Astrocyte (in vitro differentiated cells and primary cell): Measurements from ENCODE around the gene SERPINA1. TPM values are rescaled to one million over a fixed set of nuclear protein-coding genes. Genes with fewer than 3 reads are reported as not detected.

Source experiments
- DNase-seq: peaks from one replicate; pipeline ENCODE4 v3.0.0-alpha.2; 2010; ENCODE audit warnings: low read depth
- FAIRE-seq: peaks from 2 replicates; lab custom pipeline; 2011; peaks lifted over from hg19 to GRCh38; lab: Jason Lieb, UNC
- H2AFZ ChIP-seq: 2 replicates; pipeline ENCODE4 v1.6.0; 2012; ENCODE audit warnings: low read depth, low read length, inconsistent platforms
- H3K27ac ChIP-seq: 2 replicates; pipeline ENCODE4 v1.5.1; 2011; ENCODE audit warnings: low read depth, low read length, inconsistent platforms
- H3K27me3 ChIP-seq: 2 replicates; pipeline ENCODE4 v1.6.0; 2011; ENCODE audit warnings: low read length, inconsistent platforms; ENCODE audit not compliant: insufficient read depth
- H3K36me3 ChIP-seq: 2 replicates; pipeline ENCODE4 v1.5.1; 2011; ENCODE audit warnings: low read length, inconsistent platforms; ENCODE audit not compliant: insufficient read depth
- H3K4me1 ChIP-seq: 2 replicates; pipeline ENCODE4 v1.5.1; 2011; ENCODE audit warnings: low read length, inconsistent platforms; ENCODE audit not compliant: insufficient read depth
- H3K4me2 ChIP-seq: 2 replicates; pipeline ENCODE4 v1.6.0; 2012; ENCODE audit warnings: low read length, inconsistent platforms
- H3K4me3 ChIP-seq: 2 replicates; pipeline ENCODE4 v1.5.1; 2011; ENCODE audit warnings: low read depth, mild to moderate bottlenecking, low read length, inconsistent platforms; ENCODE audit not compliant: insufficient read depth
- H3K79me2 ChIP-seq: 2 replicates; pipeline ENCODE4 v1.6.0; 2012; ENCODE audit warnings: mild to moderate bottlenecking, low read length, inconsistent platforms; ENCODE audit not compliant: insufficient read depth
- H3K9ac ChIP-seq: 2 replicates; pipeline ENCODE4 v1.6.0; 2012; ENCODE audit warnings: mild to moderate bottlenecking, low read length, inconsistent platforms
- H3K9me3 ChIP-seq: 2 replicates; pipeline ENCODE4 v1.5.1; 2012; ENCODE audit warnings: low read depth, mild to moderate bottlenecking, low read length, inconsistent platforms; ENCODE audit not compliant: insufficient read depth
- H4K20me1 ChIP-seq: 2 replicates; pipeline ENCODE4 v1.6.0; 2012; ENCODE audit warnings: low read length, inconsistent platforms; ENCODE audit not compliant: insufficient read depth
- H3K27ac Mint-ChIP-seq: one replicate; pipeline ENCODE4 v1.8.0; 2021; ENCODE audit warnings: mild to moderate bottlenecking, mixed read lengths; ENCODE audit not compliant: unreplicated experiment
- H3K27me3 Mint-ChIP-seq: one replicate; pipeline ENCODE4 v1.8.0; 2021; ENCODE audit warnings: low read depth, mixed read lengths; ENCODE audit not compliant: unreplicated experiment
- H3K36me3 Mint-ChIP-seq: one replicate; pipeline ENCODE4 v1.8.0; 2021; ENCODE audit warnings: low read depth, mixed read lengths; ENCODE audit not compliant: unreplicated experiment
- H3K4me1 Mint-ChIP-seq: one replicate; pipeline ENCODE4 v1.8.0; 2021; ENCODE audit warnings: low read depth, mixed read lengths; ENCODE audit not compliant: unreplicated experiment
- H3K4me3 Mint-ChIP-seq: one replicate; pipeline ENCODE4 v1.8.0; 2021; ENCODE audit warnings: mild to moderate bottlenecking, moderate library complexity, mixed read lengths; ENCODE audit not compliant: unreplicated experiment
- H3K9me3 Mint-ChIP-seq: one replicate; pipeline ENCODE4 v1.8.0; 2021; ENCODE audit warnings: mild to moderate bottlenecking, mixed read lengths; ENCODE audit not compliant: unreplicated experiment
- EZH2 ChIP-seq: IDR thresholded peaks from 2 replicates; pipeline ENCODE4 v1.6.1; 2012; ENCODE audit warnings: mild to moderate bottlenecking, low read length, inconsistent platforms; ENCODE audit not compliant: insufficient read depth
- total RNA-seq: library from RNA; stranded (reverse); gene quantifications from 2 replicates; pipeline ENCODE4 v1.2.1, GENCODE V29; 2021
- TF ChIP-seq, protein P1 (sequence below): IDR thresholded peaks from 2 replicates; pipeline ENCODE4 v1.5.1; 2011; ENCODE audit warnings: low read depth, mild to moderate bottlenecking, inconsistent platforms, low read length, moderate library complexity; ENCODE audit not compliant: insufficient read depth

SERPINA1 gene
- total RNA-seq, 1 donor from 2014 or later, result 0.98 TPM

DNA sequence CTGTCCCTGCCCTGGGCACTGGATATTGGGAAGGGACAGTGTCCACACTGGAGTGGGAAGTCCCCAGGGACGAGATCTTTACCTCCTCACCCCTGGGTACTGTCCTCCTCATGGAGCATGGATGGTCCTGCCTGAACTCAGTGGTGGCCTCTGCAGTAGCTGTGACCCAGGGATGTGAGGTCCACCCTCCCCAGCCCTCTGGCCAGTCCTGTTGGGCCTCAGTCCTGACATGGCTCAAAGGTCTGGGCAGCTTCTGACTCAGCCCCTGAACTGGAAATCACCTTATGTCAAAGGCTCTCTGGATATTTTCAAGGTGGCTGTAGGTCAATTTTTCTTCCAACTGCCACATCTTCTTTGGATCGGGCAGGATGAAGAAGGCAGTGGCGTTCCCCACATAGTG lies 24.4 kb downstream of the SERPINA1 start:
- H3K9me3 ChIP-seq, result no peaks in the 10 kb centered on the region
- TF ChIP-seq, protein P1, sequence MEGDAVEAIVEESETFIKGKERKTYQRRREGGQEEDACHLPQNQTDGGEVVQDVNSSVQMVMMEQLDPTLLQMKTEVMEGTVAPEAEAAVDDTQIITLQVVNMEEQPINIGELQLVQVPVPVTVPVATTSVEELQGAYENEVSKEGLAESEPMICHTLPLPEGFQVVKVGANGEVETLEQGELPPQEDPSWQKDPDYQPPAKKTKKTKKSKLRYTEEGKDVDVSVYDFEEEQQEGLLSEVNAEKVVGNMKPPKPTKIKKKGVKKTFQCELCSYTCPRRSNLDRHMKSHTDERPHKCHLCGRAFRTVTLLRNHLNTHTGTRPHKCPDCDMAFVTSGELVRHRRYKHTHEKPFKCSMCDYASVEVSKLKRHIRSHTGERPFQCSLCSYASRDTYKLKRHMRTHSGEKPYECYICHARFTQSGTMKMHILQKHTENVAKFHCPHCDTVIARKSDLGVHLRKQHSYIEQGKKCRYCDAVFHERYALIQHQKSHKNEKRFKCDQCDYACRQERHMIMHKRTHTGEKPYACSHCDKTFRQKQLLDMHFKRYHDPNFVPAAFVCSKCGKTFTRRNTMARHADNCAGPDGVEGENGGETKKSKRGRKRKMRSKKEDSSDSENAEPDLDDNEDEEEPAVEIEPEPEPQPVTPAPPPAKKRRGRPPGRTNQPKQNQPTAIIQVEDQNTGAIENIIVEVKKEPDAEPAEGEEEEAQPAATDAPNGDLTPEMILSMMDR, result no peak
- TF ChIP-seq EZH2, result no peak
- no peaks in the 10 kb centered on the region for H3K4me1 ChIP-seq
- H3K4me2 ChIP-seq, result no peak overlapping the region
- H3K9me3 Mint-ChIP-seq, result no peaks in the 10 kb centered on the region
- DNase-seq (no peak), FAIRE-seq (no peak)
- no peak overlapping the region for H3K4me3 Mint-ChIP-seq
- no peaks in the 10 kb centered on the region for H3K36me3 ChIP-seq
- H3K79me2 ChIP-seq, result no peaks in the 10 kb centered on the region
- H3K4me1 Mint-ChIP-seq, result peaks cover 5% of the 10 kb centered on the region
- H3K36me3 Mint-ChIP-seq, result no peaks in the 10 kb centered on the region
- peaks cover 16% of the 10 kb centered on the region for H3K27me3 Mint-ChIP-seq
- H3K27me3 ChIP-seq, result no peaks in the 10 kb centered on the region
- no peaks in the 10 kb centered on the region for H4K20me1 ChIP-seq
- H3K27ac ChIP-seq, result no peak overlapping the region
- no peak overlapping the region for H2AFZ ChIP-seq
- H3K9ac ChIP-seq, result no peak overlapping the region
- H3K27ac Mint-ChIP-seq, result no peak overlapping the region
- no peak overlapping the region for H3K4me3 ChIP-seq

DNA sequence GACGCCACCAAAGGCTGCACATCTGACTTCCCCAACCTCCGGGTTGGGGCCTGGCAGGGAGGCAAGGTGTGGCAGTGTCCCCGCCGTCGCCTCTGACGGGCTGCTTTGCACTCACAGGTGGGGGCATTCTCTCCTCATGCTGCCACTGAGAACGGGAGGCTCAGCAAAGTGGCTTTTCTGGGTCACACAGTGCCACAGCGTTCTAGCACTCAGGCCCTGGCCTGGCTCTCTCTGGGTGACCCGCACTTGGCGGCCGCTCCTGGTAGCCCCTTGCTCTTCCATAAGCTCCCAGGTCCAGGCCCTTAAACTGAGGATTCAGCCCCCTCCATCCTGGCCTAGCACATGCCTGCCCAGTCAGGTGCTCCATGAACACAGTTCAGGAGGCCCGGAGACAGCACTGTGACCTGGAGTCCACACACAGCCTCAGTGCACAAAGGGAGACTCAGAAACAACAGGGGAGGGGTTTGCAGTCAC lies 25.2 kb downstream of the SERPINA1 start:
- Mint-ChIP-seq H3K4me3 (no peak overlapping the region), H3K27me3 (peaks cover 13% of the 10 kb centered on the region), H3K27ac (no peak overlapping the region), H3K9me3 (no peaks in the 10 kb centered on the region), H3K4me1 (no peaks in the 10 kb centered on the region), H3K36me3 (no peaks in the 10 kb centered on the region)
- H4K20me1 ChIP-seq, result no peaks in the 10 kb centered on the region
- no peaks in the 10 kb centered on the region for H3K9me3 ChIP-seq
- no peaks in the 10 kb centered on the region for H3K79me2 ChIP-seq
- no peaks in the 10 kb centered on the region for H3K36me3 ChIP-seq
- no peak overlapping the region for H2AFZ ChIP-seq
- FAIRE-seq (no peak), DNase-seq (no peak)
- H3K4me1 ChIP-seq, result no peaks in the 10 kb centered on the region
- no peak overlapping the region for H3K4me3 ChIP-seq
- H3K4me2 ChIP-seq, result no peak overlapping the region
- H3K27me3 ChIP-seq, result no peaks in the 10 kb centered on the region
- no peak overlapping the region for H3K9ac ChIP-seq
- no peak overlapping the region for H3K27ac ChIP-seq
- TF ChIP-seq EZH2, result no peak
- TF ChIP-seq, protein P1, result no peak

- Histone ChIP-seq H3K4me3 (no peak overlapping the region), H3K9ac (no peak overlapping the region), H3K79me2 (no peaks in the 10 kb centered on the region), H2AFZ (no peak overlapping the region), H4K20me1 (no peaks in the 10 kb centered on the region), H3K36me3 (no peaks in the 10 kb centered on the region), H3K27ac (no peak overlapping the region), H3K27me3 (no peaks in the 10 kb centered on the region), H3K4me2 (no peak overlapping the region), H3K4me1 (no peaks in the 10 kb centered on the region), H3K9me3 (no peaks in the 10 kb centered on the region)
- TF ChIP-seq, protein P1, result no peak
- no peak for TF ChIP-seq EZH2
- Mint-ChIP-seq H3K36me3 (no peaks in the 10 kb centered on the region), H3K27me3 (peaks cover 13% of the 10 kb centered on the region), H3K9me3 (no peaks in the 10 kb centered on the region), H3K27ac (no peak overlapping the region), H3K4me1 (no peaks in the 10 kb centered on the region), H3K4me3 (no peak overlapping the region)
- no peak for FAIRE-seq
- no peak for DNase-seq
Measured at GRCh38 chr14:94362614-94363133, 25.7 kb downstream of the SERPINA1 start.
